C4-2B (cell line): Measurements from ENCODE around the gene STRN.

Source experiments
- ZFX ChIP-seq: fragments of 450-650 bp; IDR thresholded peaks from 2 replicates; pipeline ENCODE4 v1.6.1; 2017
- TF ChIP-seq, protein P1 (sequence below): fragments of 450-650 bp; conservative IDR thresholded peaks from 2 replicates; pipeline ENCODE4 v1.5.1; 2017; ENCODE audit warnings: mild to moderate bottlenecking

DNA sequence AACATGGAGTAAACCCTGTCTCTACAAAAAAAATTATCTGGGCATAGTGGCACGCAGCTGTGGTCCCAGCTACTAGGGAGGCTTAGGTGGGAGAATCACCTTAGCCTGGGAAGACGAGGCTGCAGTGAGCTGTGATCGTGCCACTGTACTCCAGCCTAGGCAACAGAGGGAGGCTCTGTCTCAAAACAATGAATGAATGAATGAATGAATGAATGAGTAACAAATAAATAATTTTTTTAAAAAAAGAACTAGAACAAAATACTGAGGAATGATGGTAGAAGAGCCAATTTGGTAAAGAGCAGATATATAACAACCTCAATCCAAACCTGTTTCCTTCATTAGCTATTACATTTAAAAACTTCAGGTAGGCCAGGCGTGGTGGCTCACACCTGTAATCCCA lies 60.1 kb downstream of the STRN start:
- TF ChIP-seq, protein P1, sequence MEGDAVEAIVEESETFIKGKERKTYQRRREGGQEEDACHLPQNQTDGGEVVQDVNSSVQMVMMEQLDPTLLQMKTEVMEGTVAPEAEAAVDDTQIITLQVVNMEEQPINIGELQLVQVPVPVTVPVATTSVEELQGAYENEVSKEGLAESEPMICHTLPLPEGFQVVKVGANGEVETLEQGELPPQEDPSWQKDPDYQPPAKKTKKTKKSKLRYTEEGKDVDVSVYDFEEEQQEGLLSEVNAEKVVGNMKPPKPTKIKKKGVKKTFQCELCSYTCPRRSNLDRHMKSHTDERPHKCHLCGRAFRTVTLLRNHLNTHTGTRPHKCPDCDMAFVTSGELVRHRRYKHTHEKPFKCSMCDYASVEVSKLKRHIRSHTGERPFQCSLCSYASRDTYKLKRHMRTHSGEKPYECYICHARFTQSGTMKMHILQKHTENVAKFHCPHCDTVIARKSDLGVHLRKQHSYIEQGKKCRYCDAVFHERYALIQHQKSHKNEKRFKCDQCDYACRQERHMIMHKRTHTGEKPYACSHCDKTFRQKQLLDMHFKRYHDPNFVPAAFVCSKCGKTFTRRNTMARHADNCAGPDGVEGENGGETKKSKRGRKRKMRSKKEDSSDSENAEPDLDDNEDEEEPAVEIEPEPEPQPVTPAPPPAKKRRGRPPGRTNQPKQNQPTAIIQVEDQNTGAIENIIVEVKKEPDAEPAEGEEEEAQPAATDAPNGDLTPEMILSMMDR = no peak
- TF ChIP-seq ZFX = no peak
